Ectodermal cell (in vitro differentiated cells): ENCODE measurements around the gene AFDN.

Source experiments
- H3K27ac ChIP-seq: 2 replicates; pipeline ENCODE4 v1.7.0; 2013; ENCODE audit warnings: mild to moderate bottlenecking, low read depth, low read length; ENCODE audit not compliant: insufficient read depth, poor library complexity, severe bottlenecking
- H3K27me3 ChIP-seq: 2 replicates; pipeline ENCODE4 v1.7.0; 2013; ENCODE audit warnings: mild to moderate bottlenecking, low read length; ENCODE audit not compliant: insufficient read depth, control insufficient read depth, poor library complexity, severe bottlenecking
- H3K36me3 ChIP-seq: one replicate; pipeline ENCODE4 v1.7.0; 2013; ENCODE audit warnings: low read length; ENCODE audit not compliant: control insufficient read depth, insufficient read depth
- H3K4me1 ChIP-seq: one replicate; pipeline ENCODE4 v1.7.0; 2013; ENCODE audit warnings: low read length; ENCODE audit not compliant: control insufficient read depth, insufficient read depth
- H3K4me3 ChIP-seq: 2 replicates; pipeline ENCODE4 v1.7.0; 2013; ENCODE audit warnings: low read depth, low read length, control low read depth; ENCODE audit not compliant: insufficient read depth
- H3K9me3 ChIP-seq: 2 replicates; pipeline ENCODE4 v1.7.0; 2013; ENCODE audit warnings: mild to moderate bottlenecking, low read length, moderate library complexity; ENCODE audit not compliant: control insufficient read depth
- WGBS, 2 experiments: methylation state at CpG; one replicate each; pipeline ENCODE4 v1.1.7; 2013; ENCODE audit warnings: missing lambda C conversion rate in 2 of 2; 5-methylcytosine and 5-hydroxymethylcytosine counted together

Gene AFDN

DNA sequence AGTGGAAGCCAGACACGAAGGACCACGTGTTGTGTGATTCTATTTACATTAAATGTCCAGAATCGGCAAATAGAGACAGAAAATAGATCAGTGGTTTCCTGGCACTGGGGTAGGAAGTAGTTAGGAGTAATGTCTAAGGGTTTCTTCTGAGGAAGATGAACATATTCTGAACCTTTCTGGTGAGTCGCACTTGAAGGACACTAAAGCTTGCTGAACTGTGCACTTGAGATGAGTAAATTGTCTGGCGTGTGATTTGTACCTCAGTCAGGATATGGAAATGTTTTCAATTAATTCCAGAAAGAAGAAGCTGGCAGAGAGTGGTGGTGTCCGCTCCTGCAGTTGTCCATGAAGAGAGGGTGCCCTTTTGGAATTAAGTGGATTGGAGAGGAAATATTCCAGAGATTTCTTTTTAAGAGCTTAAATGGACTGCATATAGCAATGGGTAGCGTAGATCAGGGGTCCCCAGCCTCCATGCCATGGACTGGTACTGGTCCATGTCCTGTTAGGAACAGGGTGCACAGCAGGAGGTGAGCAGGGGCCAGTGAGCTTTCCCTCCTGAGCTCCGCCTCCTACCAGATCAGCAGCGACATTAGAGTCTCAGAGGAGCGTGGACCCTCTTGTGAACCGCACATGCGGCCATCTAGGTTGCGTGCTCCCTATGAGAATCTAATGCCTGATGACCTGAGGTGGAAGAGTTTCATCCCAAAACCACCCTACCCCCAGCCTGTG lies 158.3 kb downstream of the AFDN start:
- Histone ChIP-seq H3K27me3 (no peaks in the 10 kb centered on the region), H3K4me3 (no peak overlapping the region), H3K9me3 (peaks cover 5% of the 10 kb centered on the region), H3K36me3 (no peaks in the 10 kb centered on the region), H3K27ac (no peak overlapping the region), H3K4me1 (no peaks in the 10 kb centered on the region)
- WGBS, 2 experiments = 87 to 88% methylated on average over 13 of the region's 13 CpGs

DNA sequence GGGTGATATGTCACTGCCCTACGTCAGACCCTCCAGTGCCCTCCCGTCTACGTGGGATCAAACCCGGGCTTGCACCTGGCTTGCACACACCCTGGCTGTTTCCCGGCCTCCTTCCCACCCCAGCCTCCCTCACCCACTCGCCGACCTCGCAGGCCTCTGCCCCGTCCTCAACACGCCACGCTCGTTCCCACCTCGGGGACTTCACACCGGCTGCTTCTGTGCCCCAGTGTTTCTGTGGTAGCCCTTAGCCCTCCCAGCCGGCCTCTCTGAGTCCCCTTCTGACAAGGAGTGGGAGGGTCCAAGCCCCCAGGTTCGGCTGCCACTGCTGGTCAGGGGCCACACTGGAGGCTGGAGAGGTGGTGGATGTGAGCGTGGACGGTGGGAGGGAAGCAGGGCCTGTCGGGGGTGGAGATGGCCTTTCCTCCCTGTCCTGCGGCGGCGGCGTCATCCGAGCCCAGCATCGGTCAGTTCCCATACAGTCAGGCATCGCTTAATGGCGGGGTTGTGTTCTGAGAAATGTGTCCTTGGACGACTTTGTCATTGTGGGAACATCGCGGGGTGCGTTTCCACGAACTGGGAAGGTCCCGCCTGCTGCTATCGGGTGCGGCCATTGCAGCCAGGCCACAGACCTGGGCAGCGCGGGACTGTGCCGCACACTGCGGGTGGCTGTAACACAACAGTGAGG lies 159.3 kb downstream of the AFDN start:
- 94% methylated on average over 39 of the region's 39 CpGs for WGBS, 2 experiments
- Histone ChIP-seq H3K27me3 (no peaks in the 10 kb centered on the region), H3K27ac (no peak overlapping the region), H3K36me3 (no peaks in the 10 kb centered on the region), H3K4me3 (no peak overlapping the region), H3K4me1 (no peaks in the 10 kb centered on the region), H3K9me3 (peaks cover 5% of the 10 kb centered on the region)

DNA sequence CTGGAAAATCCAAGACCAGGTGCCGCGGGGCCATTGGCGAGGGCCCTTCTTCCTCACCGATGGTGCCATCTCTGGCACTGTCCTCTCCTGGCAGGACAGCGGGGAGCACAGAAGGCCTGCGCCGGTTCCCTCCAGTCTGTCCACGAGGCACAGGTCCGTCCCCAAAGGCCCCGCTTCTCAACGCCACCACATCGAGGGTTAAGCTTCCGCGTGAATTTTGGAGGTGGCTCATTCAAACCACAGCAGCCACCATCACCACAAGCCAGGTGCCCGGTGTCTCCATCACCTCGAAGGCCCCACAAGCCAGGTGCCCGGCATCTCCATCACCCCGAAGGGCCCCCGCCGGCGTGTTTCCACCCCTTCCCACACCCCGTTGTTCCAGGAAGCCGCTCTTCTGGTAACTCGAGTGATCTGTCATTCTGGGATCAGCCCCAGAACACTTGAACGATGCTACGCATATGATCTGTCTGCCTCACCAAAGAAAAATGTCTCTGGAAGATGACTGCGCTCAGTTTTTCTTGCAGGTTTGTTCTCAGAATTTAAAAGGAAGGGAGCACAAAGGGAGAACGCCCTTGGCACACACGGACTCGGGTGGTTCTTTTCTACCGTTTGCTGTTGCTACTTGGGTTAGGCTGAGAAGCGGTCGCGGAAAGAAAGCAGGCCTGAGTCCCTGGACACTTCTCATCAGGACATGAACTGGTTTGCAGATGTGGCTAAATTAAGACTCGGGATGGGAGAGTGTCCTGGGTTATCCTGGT lies 160.9 kb downstream of the AFDN start:
- 95 to 96% methylated on average over 35 of the region's 35 CpGs for WGBS, 2 experiments
- Histone ChIP-seq H3K4me3 (no peak overlapping the region), H3K27ac (no peak overlapping the region), H3K27me3 (no peaks in the 10 kb centered on the region), H3K9me3 (peaks cover 5% of the 10 kb centered on the region), H3K4me1 (no peaks in the 10 kb centered on the region), H3K36me3 (no peaks in the 10 kb centered on the region)

DNA sequence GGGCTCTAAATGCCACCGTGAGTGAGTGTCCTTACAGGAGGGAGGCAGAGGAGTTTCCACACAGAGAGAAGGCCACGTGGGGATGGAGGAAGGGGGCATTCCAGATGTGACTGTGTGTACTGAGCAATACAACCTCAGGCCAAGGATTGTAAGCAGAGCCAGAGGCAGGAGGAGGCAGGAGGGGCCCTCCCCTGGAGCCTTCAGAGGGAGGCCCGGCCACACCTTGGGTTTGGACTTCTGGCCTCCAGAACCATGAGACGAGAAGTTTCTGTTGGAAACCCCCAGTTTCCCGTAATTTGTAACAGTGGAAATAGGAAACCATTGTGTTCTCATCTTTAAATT lies 161.4 kb downstream of the AFDN start:
- WGBS, 2 experiments = 89 to 97% methylated on average over 5 of the region's 5 CpGs

DNA sequence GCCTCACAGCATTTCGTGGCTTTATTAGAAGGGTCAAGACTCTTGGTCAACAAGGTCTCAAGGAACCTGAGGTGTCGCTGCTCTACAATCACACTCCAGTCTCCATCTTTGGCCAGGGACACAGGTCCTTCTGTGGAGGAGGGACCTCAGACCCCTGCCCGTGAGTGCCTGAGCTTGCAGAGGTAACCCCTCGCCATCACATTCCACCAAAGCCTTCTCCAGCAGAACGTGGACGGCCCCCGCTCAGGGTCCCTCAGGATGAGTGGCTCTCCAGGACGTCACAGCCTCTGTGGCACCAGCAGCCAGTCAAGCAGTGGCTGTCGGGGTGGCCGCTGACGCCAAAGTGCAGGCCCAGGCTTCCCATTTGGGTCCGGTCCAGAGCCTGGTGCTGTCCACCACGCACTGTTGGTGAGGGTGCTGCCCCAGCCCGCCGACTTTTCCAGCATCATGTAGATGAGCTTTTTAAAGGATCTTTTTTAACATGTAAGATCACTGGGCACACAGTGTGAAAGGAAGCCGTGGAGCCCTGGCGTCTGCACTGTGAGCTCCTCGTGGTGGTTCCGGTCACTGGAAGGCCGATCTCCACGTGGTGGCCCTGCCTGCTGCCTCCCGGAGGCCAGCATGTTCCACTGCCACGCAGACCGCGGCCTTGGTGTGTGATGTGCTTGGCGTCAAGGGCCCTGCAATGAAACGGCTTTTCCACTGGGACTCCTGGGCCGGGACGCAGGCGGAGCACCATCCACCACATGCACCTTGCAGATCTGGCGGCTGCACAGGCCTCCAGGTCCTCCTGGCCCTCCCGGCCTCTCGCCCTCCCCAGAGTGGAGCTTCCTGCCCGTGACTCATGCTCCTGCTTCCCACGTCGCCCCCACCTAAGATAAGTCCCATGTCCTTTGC lies 162.5 kb downstream of the AFDN start:
- no peaks in the 10 kb centered on the region for H3K36me3 ChIP-seq
- no peak overlapping the region for H3K4me3 ChIP-seq
- H3K27me3 ChIP-seq = no peaks in the 10 kb centered on the region
- WGBS, 2 experiments = 93% methylated on average over 36 of the region's 36 CpGs
- H3K27ac ChIP-seq = no peak overlapping the region
- H3K4me1 ChIP-seq = no peaks in the 10 kb centered on the region
- no peaks in the 10 kb centered on the region for H3K9me3 ChIP-seq

More for the DNA sequence above, 161.4 kb downstream of the AFDN start:
- no peak overlapping the region for H3K27ac ChIP-seq
- H3K27me3 ChIP-seq = no peaks in the 10 kb centered on the region
- H3K9me3 ChIP-seq = peaks cover 2% of the 10 kb centered on the region
- no peaks in the 10 kb centered on the region for H3K36me3 ChIP-seq
- no peaks in the 10 kb centered on the region for H3K4me1 ChIP-seq
- H3K4me3 ChIP-seq = no peak overlapping the region

DNA sequence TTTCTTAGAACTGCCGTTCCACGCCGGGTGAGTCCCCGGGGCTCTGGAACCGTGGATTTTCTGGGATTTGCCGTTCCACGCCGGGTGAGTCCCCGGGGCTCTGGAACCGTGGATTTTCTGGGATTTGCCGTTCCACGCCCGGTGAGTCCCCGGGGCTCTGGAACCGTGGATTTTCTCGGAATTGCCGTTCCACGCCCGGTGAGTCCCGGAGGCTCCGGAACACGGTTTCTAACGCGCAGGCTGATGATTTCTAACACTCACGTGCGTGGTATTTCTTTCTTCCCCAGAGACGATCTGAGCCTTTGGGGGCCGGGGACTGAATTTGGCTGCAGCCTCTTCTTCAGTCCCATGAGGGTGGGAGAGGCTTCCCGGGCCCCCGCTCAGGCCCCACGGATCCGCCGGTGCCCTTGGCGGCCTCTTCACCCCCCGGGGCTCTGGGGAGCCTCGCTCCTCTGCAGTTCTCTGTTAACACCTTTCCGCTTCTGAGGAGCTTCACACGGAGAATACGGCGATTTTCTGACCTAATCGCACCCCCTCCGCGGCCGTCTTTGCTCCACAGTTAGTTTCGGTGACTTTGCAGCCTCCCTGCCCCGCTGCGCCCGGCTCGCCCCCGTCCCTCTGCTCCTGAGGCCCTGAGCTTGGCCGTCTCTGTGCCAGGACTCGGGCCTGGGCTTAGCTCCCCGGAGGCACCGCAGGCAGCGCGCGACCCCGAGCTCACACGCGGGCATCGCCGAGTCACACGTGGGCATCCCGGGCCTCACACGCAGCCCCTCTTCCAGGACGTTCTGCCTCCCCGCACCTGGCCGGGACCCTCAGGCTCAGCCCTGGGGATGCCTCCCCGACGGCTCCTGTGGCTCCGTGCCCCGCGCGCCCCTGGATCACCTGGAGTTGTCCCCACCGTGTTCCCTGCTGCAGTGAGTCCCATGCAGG lies 163.6 kb downstream of the AFDN start:
- Histone ChIP-seq H3K9me3 (no peaks in the 10 kb centered on the region), H3K27me3 (no peaks in the 10 kb centered on the region), H3K4me3 (no peak overlapping the region), H3K27ac (no peak overlapping the region), H3K4me1 (no peaks in the 10 kb centered on the region), H3K36me3 (no peaks in the 10 kb centered on the region)
- WGBS, 2 experiments = 95 to 96% methylated on average over 75 of the region's 75 CpGs

DNA sequence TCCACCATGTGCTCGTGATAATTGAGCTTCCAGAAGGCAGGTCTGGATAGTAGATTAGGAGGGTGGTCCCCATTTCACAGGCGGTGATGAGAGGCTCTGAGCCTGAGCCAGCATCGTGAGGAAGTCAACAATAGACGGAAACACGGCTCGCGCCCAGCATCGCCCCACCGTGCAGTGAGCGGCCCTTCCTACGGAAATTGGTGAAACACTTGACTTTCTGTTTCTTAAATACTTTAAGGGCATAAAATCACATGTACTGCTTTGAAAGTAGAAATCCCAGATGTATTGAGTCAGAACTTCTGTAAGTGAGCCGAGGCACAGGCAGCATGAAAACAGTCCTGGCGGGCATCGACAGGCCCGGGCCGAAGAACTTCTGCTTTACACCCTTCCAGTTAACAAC lies 166.5 kb downstream of the AFDN start:
- H3K27ac ChIP-seq = no peak overlapping the region
- WGBS, 2 experiments = 96 to 97% methylated on average over 13 of the region's 16 CpGs
- H3K36me3 ChIP-seq = no peaks in the 10 kb centered on the region
- no peaks in the 10 kb centered on the region for H3K27me3 ChIP-seq
- no peaks in the 10 kb centered on the region for H3K9me3 ChIP-seq
- H3K4me3 ChIP-seq = no peak overlapping the region
- H3K4me1 ChIP-seq = no peaks in the 10 kb centered on the region

DNA sequence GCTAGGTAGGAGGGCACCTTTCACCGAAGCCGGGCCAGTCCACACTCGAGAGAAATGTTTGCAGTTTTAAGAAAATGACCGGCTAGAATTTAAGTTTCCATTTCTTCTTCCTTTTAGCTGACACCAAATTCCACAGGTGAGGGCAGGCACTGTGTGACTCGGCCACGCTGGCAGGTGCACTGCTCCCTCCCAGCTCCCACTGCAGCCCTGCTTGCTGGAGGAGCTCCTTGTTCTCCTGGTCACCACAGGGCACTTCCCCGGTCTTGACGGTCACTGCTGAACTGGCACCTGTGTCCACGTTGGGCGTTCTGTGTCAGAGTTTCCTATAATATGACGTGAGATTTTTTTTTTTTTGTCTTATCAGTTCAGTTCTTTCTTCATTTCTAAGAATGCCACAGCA lies 167.1 kb downstream of the AFDN start:
- Histone ChIP-seq H3K36me3 (no peaks in the 10 kb centered on the region), H3K4me1 (no peaks in the 10 kb centered on the region), H3K27me3 (no peaks in the 10 kb centered on the region), H3K4me3 (no peak overlapping the region), H3K27ac (no peak overlapping the region), H3K9me3 (no peaks in the 10 kb centered on the region)
- WGBS, 2 experiments = 89 to 95% methylated on average over 10 to 11 of the region's 11 CpGs

DNA sequence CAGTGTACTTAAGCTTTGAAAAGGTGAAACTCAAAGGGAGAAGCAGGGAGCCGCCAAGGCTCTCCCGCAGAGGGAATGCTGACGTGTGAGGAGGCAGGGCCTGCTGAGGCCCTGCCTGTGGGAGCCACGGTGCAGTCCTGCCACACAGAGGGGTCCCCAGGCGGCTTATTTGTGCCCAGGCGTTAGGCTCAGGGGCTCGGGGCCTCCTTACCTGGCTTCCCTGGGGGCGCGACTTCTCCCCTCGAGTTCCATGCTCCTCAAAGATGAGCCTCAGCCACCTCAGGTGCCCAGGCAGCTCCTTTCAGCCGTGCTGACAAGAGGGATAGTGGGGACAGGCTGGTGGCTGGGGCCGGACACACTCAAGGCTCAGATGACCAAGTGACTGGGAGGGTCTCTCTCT lies 168.6 kb downstream of the AFDN start:
- WGBS, 2 experiments = 90% methylated on average over 12 of the region's 12 CpGs
- no peaks in the 10 kb centered on the region for H3K27me3 ChIP-seq
- no peaks in the 10 kb centered on the region for H3K36me3 ChIP-seq
- H3K27ac ChIP-seq = no peak overlapping the region
- no peak overlapping the region for H3K4me3 ChIP-seq
- H3K9me3 ChIP-seq = no peaks in the 10 kb centered on the region
- no peaks in the 10 kb centered on the region for H3K4me1 ChIP-seq
